GM18951 (cell line): ENCODE results near the gene WDR48.

ENCODE experiments used
- POLR2A ChIP-seq: IDR thresholded peaks from 4 replicates; pipeline ENCODE4 v1.6.1; 2011; ENCODE audit warnings: mild to moderate bottlenecking; ENCODE audit not compliant: insufficient read length, insufficient read depth; ENCODE audit errors: extremely low read depth
- in situ Hi-C: fragments of 300-500 bp; cut with MboI; formaldehyde crosslinking; loops from one replicate; pipeline ENCODE4 v1.12.0; 2022; ENCODE audit warnings: low sequenced_read_pairs, mixed read lengths, inconsistent platforms; ENCODE audit not compliant: unreplicated experiment

Gene WDR48

GRCh38 chr3:39127908-39128304 is 76.1 kb downstream of the WDR48 start:
- no peak for TF ChIP-seq POLR2A
- in situ Hi-C loops = no loop called here

- no peak for TF ChIP-seq POLR2A
- in situ Hi-C loops = no loop called here
Measured at GRCh38 chr3:39128951-39129350, 77.1 kb downstream of the WDR48 start.

- TF ChIP-seq POLR2A = no peak
- in situ Hi-C loops = no loop called here
Measured at GRCh38 chr3:39130026-39130425, 78.2 kb downstream of the WDR48 start.

GRCh38 chr3:39130693-39131265 is 79.0 kb downstream of the WDR48 start:
- TF ChIP-seq POLR2A = no peak
- in situ Hi-C loops = no loop called here

GRCh38 chr3:39132096-39133092 is 80.6 kb downstream of the WDR48 start:
- no peak for TF ChIP-seq POLR2A
- in situ Hi-C loops = no loop called here

GRCh38 chr3:39133093-39133490 is 81.3 kb downstream of the WDR48 start:
- in situ Hi-C loops = no loop called here
- TF ChIP-seq POLR2A = no peak

- TF ChIP-seq POLR2A = no peak
Measured at GRCh38 chr3:39133822-39134221, 82.0 kb downstream of the WDR48 start.

GRCh38 chr3:39134305-39134704 is 82.5 kb downstream of the WDR48 start:
- TF ChIP-seq POLR2A = no peak
- in situ Hi-C loops = no loop called here

More at GRCh38 chr3:39133822-39134221, 82.0 kb downstream of the WDR48 start:
- in situ Hi-C loops = no loop called here

GRCh38 chr3:39135170-39135805 is 83.5 kb downstream of the WDR48 start:
- no peak for TF ChIP-seq POLR2A
- in situ Hi-C loops = no loop called here

- no peak for TF ChIP-seq POLR2A
- in situ Hi-C loops = no loop called here
Measured at GRCh38 chr3:39136533-39137434, 85.0 kb downstream of the WDR48 start.

- in situ Hi-C loops = no loop called here
- no peak for TF ChIP-seq POLR2A
Measured at GRCh38 chr3:39137435-39137936, 85.7 kb downstream of the WDR48 start.

GRCh38 chr3:39137991-39138803 is 86.4 kb downstream of the WDR48 start:
- in situ Hi-C loops = no loop called here

More at GRCh38 chr3:39137991-39138803, 86.4 kb downstream of the WDR48 start:
- TF ChIP-seq POLR2A = no peak
